MM.1S (cell line): ENCODE results near the gene ANKH.

ENCODE experiments used
- EZH2 ChIP-seq: fragments of 300-600 bp; sonication (generic); optimal IDR thresholded peaks from 2 replicates; pipeline ENCODE3; 2017; ENCODE audit warnings: low read depth, mild to moderate bottlenecking, antibody characterized with exemption, low read length, mixed read lengths
- TF ChIP-seq, protein P1 (sequence below): fragments of 300-600 bp; sonication (generic); IDR thresholded peaks from 2 replicates; pipeline ENCODE4 v1.5.1; 2016; ENCODE audit warnings: antibody characterized with exemption, low read length, mixed read lengths

DNA sequence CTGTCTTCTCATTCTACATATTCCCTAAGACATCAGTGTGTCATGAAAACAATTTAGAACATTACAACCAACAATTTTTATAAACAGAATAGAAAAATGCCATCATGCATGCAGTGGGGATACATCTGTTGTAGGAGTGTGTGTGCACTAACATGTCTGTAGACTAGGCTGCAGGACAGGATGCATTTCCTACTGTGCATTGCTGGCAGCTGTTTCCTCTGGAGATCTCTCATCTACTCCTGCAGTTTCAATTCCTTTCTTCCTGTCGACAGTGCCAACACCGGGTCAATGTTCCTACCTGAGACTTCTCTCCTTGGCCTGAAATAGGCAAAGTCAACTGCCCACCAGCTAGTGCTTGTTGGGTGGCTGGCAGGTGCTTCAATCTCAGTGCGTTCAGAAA, 69.8 kb downstream of the ANKH start:
- TF ChIP-seq, protein P1, sequence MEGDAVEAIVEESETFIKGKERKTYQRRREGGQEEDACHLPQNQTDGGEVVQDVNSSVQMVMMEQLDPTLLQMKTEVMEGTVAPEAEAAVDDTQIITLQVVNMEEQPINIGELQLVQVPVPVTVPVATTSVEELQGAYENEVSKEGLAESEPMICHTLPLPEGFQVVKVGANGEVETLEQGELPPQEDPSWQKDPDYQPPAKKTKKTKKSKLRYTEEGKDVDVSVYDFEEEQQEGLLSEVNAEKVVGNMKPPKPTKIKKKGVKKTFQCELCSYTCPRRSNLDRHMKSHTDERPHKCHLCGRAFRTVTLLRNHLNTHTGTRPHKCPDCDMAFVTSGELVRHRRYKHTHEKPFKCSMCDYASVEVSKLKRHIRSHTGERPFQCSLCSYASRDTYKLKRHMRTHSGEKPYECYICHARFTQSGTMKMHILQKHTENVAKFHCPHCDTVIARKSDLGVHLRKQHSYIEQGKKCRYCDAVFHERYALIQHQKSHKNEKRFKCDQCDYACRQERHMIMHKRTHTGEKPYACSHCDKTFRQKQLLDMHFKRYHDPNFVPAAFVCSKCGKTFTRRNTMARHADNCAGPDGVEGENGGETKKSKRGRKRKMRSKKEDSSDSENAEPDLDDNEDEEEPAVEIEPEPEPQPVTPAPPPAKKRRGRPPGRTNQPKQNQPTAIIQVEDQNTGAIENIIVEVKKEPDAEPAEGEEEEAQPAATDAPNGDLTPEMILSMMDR, result no peak
- no peak for TF ChIP-seq EZH2
